ENCODE measurements around the gene CFAP99.

CFAP99 gene

DNA sequence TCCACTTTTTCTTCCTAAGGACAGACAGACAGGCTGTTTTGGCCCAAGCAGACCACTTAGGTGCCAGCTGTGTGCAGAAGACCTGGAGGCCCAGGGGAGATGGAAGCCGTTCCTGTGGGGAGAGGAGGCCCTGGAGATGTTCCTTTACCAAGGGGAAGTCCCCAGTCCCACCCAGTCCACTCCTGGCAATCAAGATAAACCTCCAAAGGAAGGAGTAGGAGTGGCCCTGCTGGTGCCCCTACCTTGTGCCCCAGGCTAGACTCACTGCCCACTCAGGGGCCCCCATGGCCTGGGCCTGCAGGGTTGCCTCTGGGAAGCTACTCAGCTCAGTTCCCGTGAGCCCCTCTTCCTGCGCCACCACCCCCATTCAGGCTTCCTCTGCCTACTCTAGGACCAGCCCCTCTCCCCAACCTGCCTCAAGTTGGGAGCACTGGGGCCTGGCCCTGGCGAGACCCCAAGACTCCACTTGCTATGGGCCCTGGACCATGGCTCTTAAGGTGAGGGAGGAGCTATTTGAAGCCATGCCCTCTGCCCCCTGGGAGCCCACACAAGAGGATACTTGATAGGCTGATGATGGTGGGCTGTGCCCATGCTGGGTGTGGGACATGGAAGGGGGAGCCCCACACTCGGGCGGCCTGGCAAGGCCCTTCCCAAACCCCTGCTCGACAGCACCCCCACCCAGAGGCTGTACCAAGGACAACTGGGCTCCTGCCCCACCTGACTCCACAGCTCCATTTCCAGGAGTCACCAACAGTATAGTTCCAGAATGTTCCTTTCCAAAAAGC is 25.4 kb downstream of the CFAP99 start:
- no peak overlapping the region for H3K4me3 ChIP-seq (ENCODE audit: low read depth, low read length)
- TF ChIP-seq, protein P1, sequence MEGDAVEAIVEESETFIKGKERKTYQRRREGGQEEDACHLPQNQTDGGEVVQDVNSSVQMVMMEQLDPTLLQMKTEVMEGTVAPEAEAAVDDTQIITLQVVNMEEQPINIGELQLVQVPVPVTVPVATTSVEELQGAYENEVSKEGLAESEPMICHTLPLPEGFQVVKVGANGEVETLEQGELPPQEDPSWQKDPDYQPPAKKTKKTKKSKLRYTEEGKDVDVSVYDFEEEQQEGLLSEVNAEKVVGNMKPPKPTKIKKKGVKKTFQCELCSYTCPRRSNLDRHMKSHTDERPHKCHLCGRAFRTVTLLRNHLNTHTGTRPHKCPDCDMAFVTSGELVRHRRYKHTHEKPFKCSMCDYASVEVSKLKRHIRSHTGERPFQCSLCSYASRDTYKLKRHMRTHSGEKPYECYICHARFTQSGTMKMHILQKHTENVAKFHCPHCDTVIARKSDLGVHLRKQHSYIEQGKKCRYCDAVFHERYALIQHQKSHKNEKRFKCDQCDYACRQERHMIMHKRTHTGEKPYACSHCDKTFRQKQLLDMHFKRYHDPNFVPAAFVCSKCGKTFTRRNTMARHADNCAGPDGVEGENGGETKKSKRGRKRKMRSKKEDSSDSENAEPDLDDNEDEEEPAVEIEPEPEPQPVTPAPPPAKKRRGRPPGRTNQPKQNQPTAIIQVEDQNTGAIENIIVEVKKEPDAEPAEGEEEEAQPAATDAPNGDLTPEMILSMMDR (IDR thresholded peaks at IDR 0.05; ENCODE audit: borderline replicate concordance, insufficient read depth, low read depth, low read length) = no peak

DNA sequence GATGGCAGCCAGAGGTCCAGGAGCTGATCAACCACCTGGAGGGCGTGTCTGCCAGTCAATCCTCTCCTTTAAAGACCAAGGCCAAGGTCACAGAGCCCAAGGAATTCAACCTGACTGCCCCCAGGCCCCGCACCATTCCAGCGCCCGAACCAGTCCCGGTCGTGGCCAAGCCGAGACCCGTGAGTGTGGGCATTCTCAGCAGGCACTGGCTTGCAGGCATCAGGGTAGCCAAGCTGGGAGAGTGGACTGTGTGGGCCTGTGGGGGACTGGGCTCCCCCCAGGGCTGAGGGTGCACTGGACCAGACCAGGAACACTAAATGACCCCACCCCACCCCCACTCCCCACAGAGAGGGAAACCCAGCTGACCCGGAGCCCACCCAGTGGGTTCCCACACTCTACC is 26.4 kb downstream of the CFAP99 start:
- no peak overlapping the region for H3K4me3 ChIP-seq (ENCODE audit: low read depth, low read length)
- TF ChIP-seq, protein P1 (IDR thresholded peaks at IDR 0.05; ENCODE audit: borderline replicate concordance, insufficient read depth, low read depth, low read length) = no peak

DNA sequence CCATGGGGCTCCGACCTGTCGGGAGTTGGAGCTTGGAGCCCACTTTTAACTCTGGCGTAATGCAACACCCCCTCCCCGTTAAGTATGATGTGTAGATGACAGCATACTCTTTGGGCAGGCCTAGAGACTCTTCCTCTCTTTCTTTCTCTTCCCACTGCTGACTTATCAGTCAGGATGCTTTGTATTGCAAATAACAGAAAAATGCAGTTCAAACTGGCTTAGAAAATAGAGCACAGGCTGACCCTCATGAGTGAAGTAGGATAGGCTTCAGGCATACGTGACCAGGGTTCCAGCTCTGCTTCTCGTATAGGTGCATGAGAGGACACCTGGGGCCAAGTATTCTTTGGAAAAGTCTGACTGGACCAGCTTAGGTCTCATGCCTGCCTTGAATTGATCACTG is 26.8 kb downstream of the CFAP99 start:
- no peak overlapping the region for H3K4me3 ChIP-seq (ENCODE audit: low read depth, low read length)
- TF ChIP-seq, protein P1 (IDR thresholded peaks at IDR 0.05; ENCODE audit: borderline replicate concordance, insufficient read depth, low read depth, low read length) = no peak

DNA sequence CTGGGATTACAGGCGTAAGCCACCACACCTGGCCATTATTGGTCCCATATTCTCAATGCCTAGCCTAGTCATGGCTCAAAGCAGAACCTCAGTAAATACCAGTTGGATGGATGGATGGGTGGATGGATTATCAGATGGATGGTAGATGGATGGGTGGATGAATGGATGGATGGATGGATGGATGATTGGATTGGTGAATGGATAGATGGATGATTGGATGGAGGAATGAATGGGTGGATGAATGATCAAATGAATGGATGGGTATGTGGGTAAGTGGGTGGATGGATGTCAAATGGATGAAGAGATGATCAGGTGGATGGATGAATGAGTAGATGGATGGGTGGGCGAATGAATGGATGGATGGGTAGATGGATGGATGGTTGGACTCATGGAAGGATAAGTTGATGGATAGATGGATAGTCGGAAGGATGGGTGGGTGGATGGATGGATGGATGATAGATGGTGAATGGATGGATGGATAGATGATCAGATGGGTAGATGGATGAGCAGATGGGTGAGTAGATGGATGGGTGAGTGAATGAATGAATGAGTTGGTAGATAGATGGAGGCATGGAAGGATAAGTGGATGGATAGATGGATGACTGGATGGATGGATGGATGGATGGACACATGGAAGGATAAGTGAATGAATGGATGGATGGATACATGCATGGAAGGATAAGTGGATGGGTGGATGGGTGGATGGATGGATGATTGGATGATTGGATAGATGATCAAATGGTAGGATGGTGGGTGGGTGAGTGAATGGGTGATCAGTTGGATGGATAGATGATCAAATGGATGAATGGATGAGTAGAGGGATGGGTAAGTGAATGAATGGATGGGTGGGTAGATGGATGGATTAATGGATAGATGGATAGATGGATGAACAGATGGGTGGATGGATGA is 28.2 kb downstream of the CFAP99 start:
- H3K4me3 ChIP-seq (ENCODE audit: low read depth, low read length) = no peak overlapping the region
- TF ChIP-seq, protein P1 (IDR thresholded peaks at IDR 0.05; ENCODE audit: borderline replicate concordance, insufficient read depth, low read depth, low read length) = no peak

DNA sequence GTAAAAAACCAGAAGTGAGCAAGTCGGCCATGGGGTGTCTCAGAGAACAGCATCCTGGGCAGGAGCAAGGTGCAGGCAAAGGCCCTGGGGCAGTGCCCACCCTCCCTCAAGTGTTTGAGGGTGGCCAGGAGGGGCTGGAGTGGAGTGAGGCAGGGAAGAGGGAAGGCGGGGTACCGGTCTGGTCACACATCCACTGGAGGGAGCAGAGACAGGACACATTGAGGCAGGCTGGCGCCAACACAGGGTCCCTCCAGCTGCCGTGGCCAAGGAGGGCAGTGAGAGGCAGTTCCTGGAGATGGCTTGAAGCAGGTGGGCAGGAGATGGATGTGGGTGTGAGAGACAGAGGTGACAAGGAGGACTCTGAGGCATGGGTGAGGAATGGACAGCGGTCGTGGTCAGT is 29.8 kb downstream of the CFAP99 start:
- no peak overlapping the region for H3K4me3 ChIP-seq (ENCODE audit: low read depth, low read length)
- TF ChIP-seq, protein P1 (IDR thresholded peaks at IDR 0.05; ENCODE audit: borderline replicate concordance, insufficient read depth, low read depth, low read length) = no peak

DNA sequence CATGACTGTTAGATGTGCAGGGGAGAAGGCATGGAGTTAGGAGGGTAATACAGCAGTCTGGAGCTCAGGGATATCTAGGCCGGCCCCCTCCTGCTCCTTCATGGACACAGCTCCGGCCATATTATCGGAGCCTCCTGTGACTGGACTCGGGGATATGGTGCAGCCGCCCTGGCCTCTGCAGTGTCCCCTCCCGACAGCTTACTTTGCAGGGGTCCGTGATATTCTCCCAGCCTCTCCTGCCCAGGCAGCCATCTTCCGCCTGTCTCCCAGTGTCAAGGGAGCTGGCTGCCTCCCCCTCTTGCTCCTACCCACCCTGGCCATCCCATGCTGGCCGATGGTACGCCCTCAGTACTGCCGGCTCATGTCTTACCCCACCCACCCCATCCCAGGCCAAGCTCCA is 30.3 kb downstream of the CFAP99 start:
- TF ChIP-seq, protein P1 (IDR thresholded peaks at IDR 0.05; ENCODE audit: borderline replicate concordance, insufficient read depth, low read depth, low read length) = no peak
- no peak overlapping the region for H3K4me3 ChIP-seq (ENCODE audit: low read depth, low read length)

Measured in GM12875 (cell line).